AG08395 (cell line): ENCODE measurements around the gene ZNHIT1.
"Not testable (repeated sequence)": the region's sequence is repeated elsewhere in the genome, so short reads cannot be mapped to it uniquely, and the experiment has no call there.

Experiments used
- DNase-seq: peaks from one replicate; pipeline ENCODE4 v3.0.0; 2012; ENCODE audit warnings: mixed read lengths, low spot score

ZNHIT1 gene

DNA sequence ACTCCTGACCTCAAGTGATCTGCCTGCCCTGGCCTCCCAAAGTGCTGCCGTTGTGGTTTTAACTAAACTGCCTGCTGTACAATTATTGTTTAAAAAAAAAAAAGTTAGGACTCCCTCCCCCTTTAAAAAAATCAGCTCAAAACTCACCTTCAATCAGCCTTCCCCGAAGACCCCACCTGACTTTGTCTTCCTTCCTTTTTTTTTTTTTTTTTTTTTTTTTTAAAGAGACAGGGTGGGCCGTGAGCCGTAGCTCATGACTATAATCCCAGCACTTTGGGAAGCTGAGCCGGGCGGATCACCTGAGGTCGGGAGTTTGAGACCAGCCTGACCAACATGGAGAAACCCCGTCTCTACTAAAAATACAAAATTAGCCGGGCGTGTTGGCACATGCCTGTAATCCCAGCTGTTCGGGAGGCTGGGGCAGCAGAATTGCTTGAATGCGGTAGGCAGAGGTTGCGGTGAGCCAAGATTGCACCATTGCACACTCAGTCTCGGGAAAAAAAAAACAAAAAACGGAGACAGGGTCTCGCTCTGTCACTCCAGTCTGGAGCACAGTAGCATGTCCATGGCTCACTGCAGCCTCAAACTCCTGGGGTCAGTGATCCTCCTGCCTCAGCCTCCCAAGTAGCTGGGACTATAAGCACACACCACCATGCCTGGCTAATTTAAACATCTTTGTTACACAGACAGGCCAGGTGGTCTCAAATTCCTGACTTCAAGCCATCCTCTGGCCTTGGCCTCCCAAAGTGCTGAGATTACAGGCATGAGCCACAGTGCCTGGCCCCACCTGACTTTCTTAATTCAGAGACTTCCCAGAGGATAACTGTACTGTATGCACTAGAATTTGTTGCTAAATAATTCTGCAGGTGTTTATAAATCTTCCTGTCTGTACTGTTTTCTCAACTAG, 23.7 kb downstream of the ZNHIT1 start:
- DNase-seq: no peak

DNA sequence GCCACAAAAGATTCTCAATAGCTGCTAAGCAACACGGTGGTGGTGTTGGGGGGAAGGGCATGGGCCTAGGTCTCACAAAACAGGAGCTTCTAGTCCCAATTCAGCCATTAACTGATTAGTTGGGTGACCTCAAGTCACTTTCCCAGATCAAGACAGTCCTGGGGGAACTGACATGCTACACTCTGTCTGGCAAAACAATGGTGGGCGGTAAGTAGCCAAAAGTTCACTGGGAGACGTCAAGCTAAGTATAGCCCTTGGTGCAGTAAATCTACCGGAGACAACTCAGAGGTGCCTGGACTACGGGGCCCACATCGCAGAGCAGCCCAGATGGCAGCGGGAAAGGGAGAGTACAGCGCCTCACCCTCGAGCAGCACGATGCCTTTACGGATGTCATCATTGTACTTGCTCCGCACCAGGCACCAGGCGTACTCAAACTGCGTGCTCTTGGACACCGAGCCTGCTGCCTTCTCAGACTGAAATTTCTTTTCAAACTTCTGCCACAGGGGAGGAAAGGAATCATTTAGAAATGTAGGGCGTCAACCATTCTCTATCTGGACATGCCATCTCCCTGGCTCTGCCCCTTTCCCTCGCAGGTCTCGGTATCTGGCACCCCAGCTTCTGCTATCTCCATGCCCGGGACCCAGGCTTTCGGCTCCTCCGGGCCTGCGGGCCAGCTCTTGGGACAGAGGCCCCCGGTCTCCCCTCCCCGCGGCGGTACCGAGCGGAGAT, 25.8 kb downstream of the ZNHIT1 start:
- DNase-seq: peak; percentile 33

DNA sequence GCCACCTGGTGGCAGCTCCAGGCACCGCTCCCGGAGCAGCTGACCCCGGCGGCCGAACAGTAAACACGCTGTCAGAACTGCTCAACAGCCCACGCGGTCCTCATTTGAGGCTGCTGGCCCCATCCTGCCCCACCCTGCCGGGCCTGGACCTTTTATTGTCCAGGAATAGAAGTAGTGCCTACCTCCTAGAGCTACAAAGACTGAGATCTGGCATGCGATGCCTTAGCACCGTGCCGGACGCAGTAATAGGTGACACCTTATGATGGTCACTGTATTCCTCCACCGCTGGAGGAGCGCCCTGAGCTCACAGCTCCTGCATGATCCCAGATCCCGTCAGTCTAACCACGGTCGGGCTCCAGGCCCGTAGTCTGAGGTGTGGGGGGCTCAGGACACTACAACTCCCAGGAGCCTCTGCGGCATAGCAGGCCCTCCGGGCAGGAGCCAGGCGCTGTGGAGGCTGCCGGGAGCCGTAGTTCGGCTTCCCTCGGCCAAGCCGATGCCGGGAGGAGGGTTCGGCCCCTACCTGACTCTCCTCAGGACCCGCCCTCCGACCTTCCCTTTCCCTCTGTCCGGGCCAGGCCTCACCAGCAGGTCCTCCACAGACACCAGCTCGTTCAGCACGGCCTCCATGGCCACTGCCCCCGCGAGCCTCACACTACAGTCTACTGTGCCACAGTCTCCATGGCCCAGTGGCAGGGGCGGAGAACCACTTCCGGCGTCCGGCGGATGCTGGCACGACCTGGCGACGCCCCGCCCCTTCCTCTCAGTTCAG, 26.6 kb downstream of the ZNHIT1 start, which contains the start of gene FIS1:
Gene FIS1 (minus strand): TSS at position 707 of the 772 bp plus-strand sequence. CDS start 77 bp downstream, at position 630.
- peak; percentile 95 for DNase-seq

DNA sequence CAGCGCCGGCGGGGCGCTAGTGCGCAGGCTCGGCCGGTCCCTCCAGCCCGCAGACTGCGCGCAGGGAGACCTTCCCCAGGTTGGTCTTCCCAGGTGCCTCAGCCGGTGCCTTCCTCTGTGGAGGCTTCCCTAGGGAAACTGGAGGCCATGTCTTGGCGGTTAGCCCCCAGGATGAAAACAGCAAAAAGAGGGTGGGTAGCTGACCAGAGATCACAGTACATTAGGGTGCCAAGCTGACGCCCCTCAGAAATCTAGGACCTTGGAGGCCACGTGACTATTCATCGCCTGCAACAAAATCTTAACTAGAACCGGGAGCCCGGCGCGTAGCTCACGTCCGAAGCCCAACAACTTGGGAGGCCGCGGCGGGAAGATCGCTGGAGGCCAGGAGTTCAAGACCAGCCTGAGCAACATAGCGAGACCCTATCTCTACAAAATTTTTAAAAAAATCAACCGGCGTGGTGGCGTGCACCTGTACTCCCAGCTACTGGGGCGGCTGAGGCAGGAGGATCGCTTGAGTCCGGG, 27.2 kb downstream of the ZNHIT1 start:
- no peak for DNase-seq

DNA sequence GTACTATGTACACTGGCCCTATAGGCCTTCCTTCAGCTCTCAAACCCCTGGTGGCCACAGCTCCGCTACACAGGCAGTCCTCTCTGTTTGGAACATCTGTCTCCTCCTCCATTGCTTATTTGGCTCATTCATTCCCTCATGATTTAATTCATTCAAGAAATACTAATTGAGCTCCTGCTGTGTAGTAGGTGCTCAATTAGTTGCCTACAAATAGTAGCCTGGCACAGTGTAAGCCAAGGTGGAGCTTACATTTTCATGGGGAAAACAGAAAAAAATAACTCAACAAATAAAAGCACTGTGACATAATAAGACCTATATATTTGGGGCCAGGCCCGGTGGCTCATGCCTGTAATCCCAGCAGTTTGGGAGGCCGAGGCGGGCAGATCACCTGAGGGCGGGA, 30.3 kb downstream of the ZNHIT1 start:
- no peak for DNase-seq

DNA sequence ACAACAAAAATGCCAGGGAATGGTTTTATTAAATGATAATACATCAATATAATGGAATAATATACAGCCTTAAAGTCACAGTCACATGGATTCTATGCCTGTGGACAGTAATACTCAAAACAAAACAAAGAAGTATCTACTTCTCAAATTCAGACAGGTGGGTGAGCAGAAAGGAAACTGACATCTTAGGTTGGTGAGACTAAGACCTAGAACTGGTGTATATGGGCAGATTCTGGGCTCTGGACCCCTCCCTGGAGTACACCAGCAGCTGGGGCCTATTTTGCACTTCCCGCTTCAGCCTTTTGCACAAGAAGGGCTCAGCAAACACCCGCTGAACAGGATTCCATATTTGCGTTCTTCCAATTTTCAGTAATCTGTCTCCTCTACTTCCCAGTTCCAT, 32.4 kb downstream of the ZNHIT1 start:
- DNase-seq: no peak

DNA sequence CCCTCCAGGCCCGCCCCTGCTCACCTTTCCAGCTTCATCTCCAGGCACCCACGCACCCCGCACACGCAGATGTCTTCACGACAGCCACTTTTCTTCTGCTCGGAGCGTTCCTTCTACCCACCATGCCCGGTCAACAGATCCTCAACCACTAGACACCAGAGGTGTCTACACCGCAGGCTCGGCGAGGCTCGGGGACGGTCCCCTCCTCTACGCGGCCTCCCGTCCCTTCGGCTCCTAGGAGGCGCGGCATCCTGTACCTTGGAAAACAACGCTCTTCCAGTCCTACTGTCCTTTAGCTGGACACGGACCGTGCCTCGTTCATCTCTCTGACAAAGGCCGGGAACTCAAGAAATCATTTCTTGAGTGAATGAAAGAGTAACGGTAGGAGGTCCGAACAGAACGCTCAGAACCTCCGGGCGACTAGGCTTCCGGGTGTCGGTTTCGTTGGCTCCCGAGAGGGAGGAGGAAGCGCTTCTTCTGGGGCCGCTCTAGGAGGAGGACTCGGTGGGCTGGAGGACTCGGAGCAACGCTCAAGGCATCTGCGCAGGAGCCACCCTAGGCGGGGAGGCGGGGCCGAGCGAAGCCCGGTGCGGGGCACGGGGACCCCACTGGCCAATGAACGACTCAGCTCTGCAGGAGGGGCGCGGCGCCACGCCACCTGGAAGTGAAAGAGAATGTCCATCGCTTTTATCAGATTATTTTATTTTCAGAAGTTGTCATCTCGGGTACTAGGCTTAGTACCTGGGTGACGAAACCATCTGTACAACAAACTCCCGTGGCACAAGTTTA, 34.1 kb downstream of the ZNHIT1 start:
- peak; percentile 99 for DNase-seq

DNA sequence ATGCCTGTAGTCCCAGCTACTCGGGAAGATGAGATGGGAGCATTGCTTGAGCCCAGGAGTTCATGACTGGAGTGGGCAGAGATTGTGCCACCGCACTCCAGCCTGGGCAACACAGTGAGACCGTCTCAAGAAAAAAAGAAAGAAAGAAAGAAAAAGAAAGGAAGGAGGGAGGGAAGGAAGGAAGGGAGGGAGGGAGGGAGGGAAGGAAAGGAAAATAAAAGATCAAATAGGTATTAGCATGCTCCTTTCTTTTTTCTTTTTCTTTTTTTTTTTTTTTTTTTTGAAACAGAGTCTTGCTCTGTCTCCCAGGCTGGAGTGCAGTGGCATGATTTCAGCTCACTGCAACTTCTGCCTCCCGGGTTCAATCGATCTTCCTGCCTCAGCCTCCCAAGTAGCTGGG, 35.2 kb downstream of the ZNHIT1 start:
- DNase-seq: not testable (repeated sequence)

DNA sequence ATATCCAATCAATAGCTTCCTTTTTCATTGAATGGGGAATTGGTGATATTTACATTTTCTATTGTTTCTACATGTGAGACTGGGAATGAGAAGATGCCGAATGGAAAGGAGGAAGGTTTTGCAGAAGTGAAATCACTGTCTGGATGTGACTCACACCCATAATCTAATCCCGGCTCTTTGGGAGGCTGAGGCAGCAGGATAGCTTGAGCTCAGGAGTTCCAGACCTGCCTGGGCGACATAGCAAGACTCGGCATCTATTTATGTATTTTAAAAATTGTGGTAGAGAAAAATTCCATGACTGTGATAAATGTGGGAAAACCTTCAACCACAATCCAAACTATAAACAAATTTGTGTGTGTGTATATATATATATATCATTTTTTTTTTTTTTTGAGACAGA, 37.8 kb downstream of the ZNHIT1 start:
- no peak for DNase-seq

DNA sequence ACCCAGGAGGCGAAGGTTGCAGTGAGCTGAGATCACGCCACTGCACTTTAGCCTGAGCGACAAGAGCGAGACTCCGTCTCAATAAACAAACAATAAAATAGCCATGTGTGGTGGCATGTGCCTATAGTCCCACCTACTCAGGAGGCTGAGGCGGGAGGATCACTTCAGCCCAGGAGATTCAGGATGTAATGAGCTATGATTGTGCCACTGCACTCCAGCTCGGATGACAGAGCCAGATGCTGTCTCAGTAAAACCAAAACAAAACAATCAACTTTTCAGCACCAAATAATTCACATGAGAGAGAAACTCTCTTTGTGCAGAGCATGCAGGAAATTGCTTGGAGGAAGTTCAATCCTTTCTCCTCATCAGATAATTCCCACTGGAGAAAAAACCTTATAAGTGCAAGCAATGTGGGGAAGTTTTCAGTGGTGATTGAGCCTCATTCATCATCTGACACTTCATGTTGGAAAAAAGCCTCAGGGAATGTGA, 40.3 kb downstream of the ZNHIT1 start:
- peak; percentile 8 for DNase-seq

DNA sequence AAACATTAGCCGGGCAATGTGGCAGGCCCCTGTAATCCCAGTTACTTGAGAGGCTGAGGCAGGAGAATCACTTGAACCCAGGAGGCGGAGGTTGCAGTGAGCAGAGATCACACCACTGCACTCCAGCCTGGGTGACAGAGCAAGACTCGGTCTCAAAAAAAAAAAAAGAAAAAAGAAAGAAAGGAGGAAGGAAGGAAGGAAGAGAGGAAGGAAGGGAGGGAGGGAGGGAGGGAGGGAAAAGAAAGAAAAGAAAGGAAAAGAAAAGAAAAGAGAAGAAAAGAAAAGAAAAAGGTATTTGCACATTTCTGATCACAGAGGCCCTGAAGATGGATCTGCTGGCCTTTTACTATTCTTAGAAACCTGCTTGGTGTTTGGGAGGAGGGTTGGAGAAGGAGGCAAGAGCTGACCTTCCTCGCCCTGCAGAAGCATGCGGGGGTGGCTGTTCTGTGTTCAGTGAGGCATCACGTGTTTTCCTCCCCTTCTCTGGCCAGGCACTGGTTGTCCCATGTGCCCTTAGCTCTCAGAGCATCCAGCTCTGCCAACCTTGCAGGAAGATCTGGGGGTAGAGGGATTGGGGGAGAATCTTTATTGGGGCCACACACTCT, 46.2 kb downstream of the ZNHIT1 start:
- DNase-seq: not testable (repeated sequence)

DNA sequence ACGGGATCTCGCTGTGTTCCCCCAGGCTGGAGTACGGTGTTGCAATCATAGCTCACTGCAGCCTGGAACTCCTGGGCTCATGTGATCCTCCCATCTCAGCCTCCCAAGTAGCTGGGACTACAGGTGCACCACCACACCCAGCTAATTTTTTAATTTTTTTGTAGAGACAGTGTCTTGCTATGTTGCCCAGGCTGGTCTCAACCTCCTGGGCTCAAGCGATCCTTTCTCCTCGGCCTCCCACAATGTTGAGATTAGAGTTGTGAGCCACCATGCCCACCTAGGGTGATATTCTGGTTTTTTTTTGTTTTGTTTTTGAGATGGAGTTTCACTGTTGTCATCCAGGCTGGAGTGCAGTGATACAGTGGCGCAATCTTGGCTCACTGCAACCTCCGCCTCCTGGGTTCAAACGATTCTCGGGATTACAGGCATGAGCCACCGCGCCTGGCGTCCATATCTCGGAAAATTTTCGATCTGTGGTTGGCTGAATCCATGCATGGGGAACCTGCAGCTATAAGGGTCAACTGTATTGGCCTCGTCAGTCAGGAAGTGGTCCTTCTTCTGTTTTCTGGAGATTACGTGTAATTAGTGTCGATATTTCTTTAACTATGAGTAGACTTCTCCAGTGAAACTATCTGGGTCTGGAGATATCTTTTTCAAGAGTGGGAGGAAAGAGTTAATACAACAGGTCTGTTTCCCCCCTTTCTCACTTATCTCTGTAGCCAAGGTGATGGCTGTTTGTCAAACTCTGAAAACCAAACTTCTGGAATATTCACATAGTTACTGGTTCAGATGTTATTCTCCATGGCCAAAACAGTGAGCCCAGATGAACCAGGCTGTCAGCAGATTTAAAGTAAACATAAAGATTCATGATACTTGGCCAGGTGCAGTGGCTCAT, 47.9 kb downstream of the ZNHIT1 start:
- no peak for DNase-seq

DNA sequence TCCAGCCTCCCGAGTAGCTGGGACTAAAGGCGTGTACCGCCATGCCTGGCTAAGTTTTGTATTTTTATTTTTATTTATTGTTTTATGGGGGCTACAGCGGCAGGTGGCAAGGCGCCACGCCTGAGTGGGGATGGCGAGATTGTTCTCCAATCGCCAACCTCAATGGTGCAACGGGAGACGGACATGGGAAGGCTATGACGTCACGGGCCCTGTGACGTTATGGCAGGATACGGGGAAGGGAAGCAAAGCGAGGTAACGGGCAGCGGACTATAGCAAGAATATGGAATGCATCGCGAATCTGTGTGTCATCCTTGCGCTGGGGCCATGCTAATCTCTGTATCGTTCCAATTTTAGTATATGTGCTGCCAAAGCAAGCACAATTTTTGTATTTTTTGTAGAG, 51.7 kb downstream of the ZNHIT1 start:
- DNase-seq: no peak

DNA sequence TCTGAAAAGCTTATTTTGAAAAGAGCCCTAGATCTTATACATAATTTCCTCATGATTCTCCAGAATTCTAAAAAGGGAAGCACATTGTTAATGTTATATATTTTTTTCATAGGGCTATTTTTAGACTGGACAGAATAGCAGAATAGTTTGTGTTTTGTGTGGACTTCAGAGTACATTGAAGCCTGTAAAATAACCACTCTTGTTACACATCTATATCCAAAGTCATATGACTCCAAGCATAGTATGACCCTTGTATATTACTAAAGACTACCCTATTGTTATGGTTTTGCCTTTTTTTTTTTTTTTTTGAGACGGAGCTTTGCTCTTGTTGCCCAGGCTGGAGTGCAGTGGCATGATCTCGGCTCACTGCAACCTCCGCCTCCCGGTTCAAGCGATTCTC, 53.1 kb downstream of the ZNHIT1 start:
- DNase-seq: no peak

DNA sequence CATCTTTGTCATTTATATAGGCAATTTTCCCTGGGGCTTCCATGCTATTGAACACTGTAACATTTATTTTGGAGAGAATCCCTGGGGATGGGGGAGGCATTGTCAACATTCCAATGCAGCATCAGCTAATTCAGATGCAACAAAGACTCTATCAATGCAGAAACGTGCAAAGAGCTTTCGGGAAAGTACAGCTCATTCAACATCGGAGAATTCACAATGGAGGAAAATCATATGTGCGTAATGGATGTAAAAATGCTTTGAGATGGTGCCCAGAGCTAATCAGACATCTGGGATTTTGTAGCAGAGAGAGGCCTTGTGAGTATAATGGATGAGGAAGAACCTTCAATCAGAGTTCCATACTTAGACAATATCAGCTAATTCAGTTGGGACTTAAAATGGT, 55.2 kb downstream of the ZNHIT1 start:
- no peak for DNase-seq
